GM18498 (cell line): ENCODE measurements around the gene C12orf42.

Source experiments
- ATAC-seq: cut with Tn5 transposase; IDR thresholded peaks from one replicate; pipeline ENCODE4 v1.9.1; 2021; ENCODE audit warnings: mild to moderate bottlenecking, moderate library complexity; ENCODE audit not compliant: unreplicated experiment

Gene C12orf42

GRCh38 chr12:103350116-103350515 lies 145.7 kb downstream of the C12orf42 start:
- ATAC-seq = no peak

- ATAC-seq = no peak
Measured at GRCh38 chr12:103348935-103349334, 146.8 kb downstream of the C12orf42 start.

- ATAC-seq = no peak
Measured at GRCh38 chr12:103336940-103337339, 158.8 kb downstream of the C12orf42 start.

- no peak for ATAC-seq
Measured at GRCh38 chr12:103334466-103334865, 161.3 kb downstream of the C12orf42 start.

GRCh38 chr12:103333676-103334075 lies 162.1 kb downstream of the C12orf42 start:
- ATAC-seq = no peak

- ATAC-seq = no peak
Measured at GRCh38 chr12:103331643-103332042, 164.1 kb downstream of the C12orf42 start.

GRCh38 chr12:103330672-103331071 lies 165.1 kb downstream of the C12orf42 start:
- ATAC-seq = no peak

GRCh38 chr12:103327676-103328075 lies 168.1 kb downstream of the C12orf42 start:
- ATAC-seq = no peak

- no peak for ATAC-seq
Measured at GRCh38 chr12:103326190-103326589, 169.6 kb downstream of the C12orf42 start.

DNA sequence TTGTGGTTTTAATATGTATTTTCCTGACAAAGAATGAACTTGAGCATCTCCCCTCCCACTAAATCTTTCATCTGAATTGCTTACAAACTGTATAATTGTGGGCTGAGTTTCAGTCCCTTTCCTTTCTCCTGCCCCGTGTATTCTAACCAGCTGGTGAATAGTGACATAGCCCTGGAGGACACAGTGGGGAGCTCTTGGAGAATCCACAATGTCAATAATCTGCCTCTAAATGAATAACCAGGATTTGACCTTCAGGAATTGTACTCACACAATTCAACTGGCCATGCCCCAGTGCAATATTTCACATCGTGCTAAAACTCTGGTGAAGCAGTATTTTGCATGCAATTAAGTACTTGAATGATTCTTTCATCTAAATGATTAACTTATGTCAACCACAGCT lies 177.2 kb downstream of the C12orf42 start:
- ATAC-seq = no peak

DNA sequence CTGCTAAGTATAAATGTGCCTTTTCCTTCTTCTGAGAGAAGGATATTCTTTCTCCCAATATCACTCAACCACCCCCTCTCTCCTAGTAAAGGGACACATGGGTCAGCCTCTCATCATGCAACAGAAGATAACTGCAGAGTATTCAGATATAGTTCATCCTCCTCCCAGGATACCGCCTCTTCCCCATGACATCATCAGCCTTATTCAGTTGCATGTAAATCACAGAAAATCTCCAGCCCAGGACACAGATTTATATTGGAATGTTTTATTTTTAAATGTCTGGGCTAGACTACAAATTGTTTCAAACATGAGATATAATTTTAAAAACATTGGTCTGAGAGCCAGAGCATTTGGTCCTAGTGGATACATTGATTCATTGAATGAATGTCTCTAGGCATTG lies 178.5 kb downstream of the C12orf42 start:
- ATAC-seq = no peak

GRCh38 chr12:103314786-103315185 lies 181.0 kb downstream of the C12orf42 start:
- ATAC-seq = no peak

DNA sequence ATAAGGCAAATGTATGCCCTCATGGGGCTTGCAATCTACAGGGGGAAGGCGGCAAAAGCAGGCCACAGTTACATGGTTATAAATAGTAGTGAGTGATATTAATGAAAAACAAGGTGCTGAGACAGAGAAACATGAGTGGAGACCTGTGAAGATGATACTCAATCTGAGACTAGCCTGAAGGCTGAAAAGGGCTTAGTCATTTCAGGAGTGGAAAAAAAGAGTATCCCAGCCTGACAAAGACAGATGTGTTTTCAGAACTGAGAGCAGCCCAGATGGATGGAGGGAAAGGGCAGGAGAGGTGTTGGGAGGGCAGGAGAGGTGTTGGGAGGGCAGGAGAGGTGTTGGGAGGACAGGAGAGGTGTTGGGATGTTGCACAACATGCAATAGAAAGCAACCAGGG lies 181.9 kb downstream of the C12orf42 start:
- ATAC-seq = no peak

DNA sequence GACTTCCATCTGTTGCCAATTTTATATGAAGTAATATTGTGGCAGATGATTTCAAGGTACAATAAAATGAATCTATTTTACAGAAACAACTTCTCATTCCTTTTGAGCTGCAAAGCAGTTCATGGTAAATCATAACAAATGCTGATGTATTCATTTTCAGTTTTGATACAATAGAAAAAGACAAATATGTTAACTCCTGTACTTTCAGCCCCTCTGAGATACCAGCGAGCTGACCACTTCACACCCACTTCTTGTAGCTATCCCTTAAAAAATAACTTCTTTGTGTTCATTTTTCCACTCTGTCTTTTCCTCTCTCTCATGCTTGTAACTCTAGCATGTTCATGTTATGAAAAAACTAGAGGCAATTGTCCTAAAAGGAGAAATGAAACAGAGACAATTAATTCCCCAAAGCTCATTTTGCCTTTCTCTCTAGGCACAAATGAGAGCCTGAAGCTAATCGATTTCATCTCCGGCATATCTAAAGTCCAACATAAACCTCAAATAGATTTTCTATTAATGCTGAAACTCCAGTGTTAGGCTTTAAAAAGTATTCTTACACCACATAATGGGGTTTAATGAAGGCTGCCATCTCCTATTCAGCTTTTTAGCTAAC lies 182.9 kb downstream of the C12orf42 start:
- no peak for ATAC-seq

DNA sequence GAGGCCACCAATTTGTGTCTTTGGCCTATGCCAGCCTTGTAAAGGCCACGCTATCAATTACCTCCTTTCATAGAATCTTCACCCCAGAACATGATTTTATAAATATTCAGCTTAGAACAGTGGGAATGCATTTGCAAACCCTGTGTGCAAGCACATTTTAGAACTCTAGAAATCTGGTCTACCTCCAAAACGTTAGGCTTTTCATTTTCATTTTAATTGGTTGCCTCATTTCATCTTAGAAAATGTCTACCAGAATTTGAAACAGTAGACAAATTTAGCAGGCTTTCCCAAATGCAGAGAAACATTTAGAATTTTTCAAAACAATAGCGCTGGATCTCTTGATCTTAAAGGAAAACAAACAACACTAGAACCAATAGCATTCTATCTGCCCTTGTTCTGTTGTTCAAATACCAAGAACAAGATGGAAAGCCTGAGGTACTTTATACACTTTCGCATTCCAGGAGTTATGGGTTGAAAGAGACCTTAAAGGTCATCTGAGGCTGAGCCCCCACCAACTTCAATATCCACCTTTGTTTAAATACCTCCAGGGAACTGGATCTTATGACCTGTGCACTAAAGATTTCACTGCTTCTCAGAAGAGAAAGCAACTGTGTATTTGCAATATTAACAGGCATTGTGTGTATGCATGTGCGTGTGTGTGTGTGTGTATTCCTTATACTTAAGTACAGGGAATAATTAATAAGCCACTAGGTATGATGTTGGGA lies 185.1 kb downstream of the C12orf42 start:
- ATAC-seq = no peak

DNA sequence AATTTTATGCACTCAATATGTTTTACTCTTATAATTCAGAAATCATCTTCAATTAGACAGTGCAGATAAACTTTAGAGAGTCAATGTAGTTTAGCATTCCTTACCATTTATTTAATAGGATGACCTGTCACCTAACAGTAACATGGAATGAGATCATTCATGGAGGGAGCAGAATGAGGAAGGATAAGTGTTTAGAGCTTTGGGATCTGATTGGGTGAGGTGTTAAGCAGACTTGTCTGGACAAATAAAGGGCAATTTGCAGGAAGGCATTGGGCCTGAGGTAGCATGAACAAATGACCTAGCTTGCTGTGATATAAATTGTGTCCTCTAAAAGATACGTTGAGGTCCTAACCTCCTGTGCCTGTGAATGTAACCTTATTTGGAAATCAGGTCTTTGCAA lies 187.4 kb downstream of the C12orf42 start:
- ATAC-seq = no peak

- ATAC-seq = no peak
Measured at GRCh38 chr12:103303484-103303883, 192.3 kb downstream of the C12orf42 start.

- ATAC-seq = no peak
Measured at GRCh38 chr12:103301642-103302591, 193.9 kb downstream of the C12orf42 start.

DNA sequence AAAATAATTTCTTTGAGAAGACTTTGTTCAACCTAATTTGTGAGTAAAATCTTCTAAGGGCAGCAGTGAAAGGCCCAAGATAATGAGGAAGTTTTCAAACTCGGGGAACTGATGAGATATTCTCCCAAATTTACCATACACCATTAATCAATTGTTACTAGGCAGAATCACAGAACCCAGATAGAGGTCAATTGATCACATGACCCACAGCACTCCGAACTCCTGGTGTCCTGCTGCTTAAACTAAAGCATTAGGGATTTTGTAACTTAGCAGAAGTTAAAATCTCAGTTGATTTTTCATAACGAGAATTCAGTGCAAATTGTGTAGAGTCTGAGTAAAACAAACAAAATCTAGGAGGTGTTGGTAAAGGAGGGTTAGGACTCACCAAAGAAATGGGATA lies 207.8 kb downstream of the C12orf42 start:
- no peak for ATAC-seq

GRCh38 chr12:103282124-103282523 lies 213.6 kb downstream of the C12orf42 start:
- no peak for ATAC-seq

GRCh38 chr12:103279444-103279843 lies 216.3 kb downstream of the C12orf42 start:
- peak; percentile 93 for ATAC-seq

DNA sequence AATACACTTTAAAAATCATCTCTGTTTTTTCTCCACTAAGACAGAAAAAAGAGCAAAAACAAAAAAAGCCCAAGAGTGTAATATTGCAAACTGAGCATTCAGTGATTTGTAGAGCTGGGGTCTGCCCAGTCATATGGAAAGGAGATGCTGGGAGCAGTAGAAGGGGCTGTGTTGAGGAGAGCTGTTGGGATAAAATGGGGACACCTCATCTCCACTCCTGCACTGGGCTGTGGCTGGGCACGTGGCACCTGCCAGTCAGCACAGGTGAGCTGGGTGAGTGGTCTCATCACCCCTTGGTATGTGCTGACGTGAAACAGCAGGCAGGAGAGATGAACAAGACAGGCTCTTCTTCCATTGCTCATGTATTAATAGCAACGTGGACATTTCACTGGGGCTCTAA lies 217.4 kb downstream of the C12orf42 start:
- ATAC-seq = no peak
